H4 (cell line): ENCODE results near the gene RAB29. TPM values are rescaled to one million over a fixed set of nuclear protein-coding genes. Genes with fewer than 3 reads are reported as not detected.
A peak's percentile ranks its signal among the peaks of the same experiment; 100 is the strongest.

Experiments
- DNase-seq: peaks from one replicate; pipeline ENCODE4 v3.0.0-alpha.2; 2015; ENCODE audit warnings: low spot score
- total RNA-seq: library from RNA; depleted of rRNA; stranded (reverse); fragments of >200 nt; shearing (Covaris generic); gene quantifications from 2 replicates; pipeline ENCODE4 v1.2.3, GENCODE V29; 2014

RAB29 gene
- total RNA-seq, 1 experiment from 2014 or later = 15.5 TPM

GRCh38 chr1:205794011-205794730, 18.9 kb upstream of the RAB29 start:
- DNase-seq = no peak

DNA sequence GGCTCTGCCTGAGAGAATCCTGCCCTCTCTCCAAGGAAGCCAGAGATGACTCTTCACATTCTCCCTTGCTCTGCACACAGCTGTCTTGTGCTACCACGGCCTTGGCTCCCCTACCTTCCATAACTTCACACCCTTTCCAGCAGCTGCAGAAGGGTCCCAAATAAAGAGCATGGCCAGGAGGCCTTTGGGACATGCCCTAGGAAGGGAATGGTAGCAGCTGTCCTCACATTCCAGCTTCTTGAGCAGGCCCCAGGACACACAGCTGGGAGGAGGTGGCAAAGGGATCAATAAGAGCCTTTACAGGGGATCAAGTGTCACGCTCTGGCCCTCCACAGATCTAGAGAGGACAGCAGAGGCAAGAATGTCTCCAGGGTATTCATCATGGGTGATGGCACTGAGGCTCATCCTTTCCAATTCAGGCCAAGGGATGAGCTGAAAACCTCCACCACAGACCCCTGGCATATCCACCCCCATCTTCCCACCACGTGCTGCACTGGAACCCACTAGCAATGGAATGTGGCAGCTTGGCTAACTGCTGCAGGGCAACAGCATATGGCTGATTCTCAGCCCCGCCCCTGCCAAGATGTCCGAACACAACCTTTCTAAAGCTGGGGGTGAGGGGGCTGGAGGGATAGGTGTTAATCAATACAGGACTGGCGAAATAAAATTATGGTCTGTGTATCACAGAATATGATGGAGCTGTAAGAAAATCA, 17.8 kb upstream of the RAB29 start:
- DNase-seq = no peak

DNA sequence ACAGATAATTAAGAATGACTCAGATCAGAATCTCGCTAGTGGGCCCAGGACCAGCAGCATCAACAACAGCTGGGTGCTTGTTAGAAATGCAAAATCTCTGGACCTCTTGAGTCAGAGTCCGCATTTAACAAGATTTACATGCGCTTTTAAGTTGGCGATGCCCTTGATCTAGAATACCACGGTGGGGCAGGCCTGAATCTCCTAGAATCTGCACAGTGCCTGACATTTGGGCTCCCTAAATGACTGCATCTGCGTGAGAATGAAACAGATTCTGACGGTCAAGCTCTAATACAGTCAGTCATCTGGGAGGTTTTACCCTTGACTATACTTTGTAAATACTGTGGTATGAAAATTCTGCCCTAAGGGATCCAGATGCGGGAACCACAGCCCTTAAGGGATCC, 17.2 kb upstream of the RAB29 start:
- no peak for DNase-seq

GRCh38 chr1:205791568-205792180, 16.4 kb upstream of the RAB29 start:
- DNase-seq = no peak

DNA sequence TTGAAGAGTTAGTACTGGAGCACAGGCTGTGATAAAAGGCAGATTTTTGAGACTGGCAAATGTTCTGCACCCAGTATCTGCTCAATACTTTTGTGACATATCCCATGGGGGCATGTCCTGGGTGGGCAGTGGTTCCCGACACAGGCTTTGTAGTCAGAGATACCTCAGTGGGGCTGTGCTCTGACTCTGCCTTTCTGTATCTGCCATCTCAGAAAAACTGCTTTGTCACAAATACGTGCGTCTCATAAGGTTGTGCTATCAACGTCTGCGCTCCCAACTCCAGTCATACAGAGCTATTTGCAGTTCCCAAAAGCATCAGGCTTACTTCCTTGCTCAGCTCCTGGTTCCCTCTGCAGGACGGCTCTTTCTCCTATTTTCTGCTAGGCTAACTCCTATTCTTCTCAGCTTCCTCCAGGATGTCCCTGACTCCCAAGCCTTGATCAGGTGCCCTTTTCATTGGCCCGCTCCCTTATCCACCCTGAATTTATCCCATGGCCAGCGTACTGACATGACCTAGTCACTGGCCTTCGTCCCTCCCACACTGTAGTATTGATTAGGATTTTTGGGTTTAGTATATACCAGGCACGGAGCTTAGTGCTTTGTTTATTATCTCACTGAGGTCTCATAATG, 12.1 kb upstream of the RAB29 start:
- DNase-seq = no peak

DNA sequence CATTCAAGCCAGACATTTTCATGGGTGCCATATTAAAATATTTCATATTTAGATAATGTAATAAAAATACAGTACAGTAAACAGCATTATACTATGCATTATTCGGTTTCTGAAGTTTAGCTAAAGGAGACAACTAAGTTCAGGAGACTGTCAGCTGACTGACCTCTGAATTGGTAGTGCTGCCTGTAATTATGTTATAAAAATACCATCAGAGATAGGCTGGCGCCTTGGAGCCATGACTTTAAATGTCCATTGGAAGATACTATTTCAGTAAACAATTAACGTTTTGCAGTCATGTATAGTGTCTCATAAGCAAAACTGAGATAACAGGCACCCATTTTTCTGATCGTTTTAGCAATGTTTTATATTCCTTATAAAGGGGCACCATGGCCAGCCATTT, 11.3 kb upstream of the RAB29 start:
- DNase-seq = no peak

- no peak for DNase-seq
Observed at GRCh38 chr1:205785446-205785845, 10.2 kb upstream of the RAB29 start.

DNA sequence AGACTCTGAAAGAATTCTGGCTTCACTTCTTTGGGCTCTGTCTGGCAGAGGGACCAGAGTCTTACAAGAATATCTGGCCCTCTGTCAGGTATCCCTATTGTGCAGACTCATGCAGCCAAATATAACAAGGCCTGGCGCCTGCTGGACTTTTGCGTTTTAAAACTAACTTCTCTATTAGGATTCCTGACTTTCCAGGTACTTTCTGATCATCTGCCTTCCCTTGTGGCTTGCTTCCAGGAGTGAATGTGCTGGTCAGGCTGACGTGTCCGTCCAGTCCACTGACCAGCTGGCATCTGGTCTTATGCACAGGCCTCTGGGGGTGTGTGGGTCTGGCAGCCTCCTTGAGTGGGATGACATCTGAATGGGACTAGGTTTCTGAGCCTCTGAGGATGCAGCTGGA, 8.6 kb upstream of the RAB29 start:
- no peak for DNase-seq

GRCh38 chr1:205783433-205783795, 8.1 kb upstream of the RAB29 start:
- no peak for DNase-seq

GRCh38 chr1:205782627-205783432, 7.5 kb upstream of the RAB29 start:
- no peak for DNase-seq

GRCh38 chr1:205780335-205780734, 5.1 kb upstream of the RAB29 start:
- no peak for DNase-seq

GRCh38 chr1:205777994-205778393, 2.7 kb upstream of the RAB29 start:
- DNase-seq = no peak

DNA sequence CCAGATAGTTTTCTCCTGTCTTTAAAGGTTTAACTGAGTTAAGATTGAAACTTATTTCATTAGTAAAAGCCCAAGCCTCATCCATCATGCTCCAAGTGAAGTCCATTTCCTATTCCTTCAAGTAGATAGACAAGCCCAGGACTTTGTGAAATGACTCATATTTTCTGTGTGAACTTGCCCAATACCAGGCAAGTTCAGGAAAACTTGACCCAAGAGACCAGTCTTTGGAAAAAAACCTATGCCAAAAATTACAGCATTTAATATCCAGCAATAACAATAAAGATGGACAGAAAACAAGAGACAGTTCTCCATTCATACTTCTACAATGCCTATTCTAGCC, 405 bp upstream of the RAB29 start:
- DNase-seq = no peak

GRCh38 chr1:205774198-205775014, 876 bp downstream of the RAB29 start:
- DNase-seq = no peak

DNA sequence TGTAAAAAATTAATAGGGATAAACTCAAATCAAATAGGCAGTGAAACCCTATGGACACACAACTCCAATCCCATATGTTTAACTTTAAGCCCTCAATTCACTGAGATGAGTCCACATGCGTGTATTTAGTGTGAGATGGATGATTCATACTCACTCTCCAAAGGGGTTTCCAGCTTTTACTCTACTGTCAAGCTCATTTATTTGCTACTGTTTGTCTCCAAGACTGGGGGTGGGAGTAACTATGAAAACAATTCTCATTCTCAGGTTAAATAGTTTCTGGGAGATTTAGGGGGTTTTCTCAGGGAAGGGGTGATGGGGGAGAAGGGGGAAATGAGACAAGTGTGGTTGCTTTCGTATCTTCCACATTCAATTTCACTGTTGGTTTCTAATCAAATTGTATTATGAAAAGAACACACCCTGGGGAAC, 2.7 kb downstream of the RAB29 start:
- no peak for DNase-seq

GRCh38 chr1:205770618-205771017, 4.7 kb downstream of the RAB29 start:
- DNase-seq = no peak

DNA sequence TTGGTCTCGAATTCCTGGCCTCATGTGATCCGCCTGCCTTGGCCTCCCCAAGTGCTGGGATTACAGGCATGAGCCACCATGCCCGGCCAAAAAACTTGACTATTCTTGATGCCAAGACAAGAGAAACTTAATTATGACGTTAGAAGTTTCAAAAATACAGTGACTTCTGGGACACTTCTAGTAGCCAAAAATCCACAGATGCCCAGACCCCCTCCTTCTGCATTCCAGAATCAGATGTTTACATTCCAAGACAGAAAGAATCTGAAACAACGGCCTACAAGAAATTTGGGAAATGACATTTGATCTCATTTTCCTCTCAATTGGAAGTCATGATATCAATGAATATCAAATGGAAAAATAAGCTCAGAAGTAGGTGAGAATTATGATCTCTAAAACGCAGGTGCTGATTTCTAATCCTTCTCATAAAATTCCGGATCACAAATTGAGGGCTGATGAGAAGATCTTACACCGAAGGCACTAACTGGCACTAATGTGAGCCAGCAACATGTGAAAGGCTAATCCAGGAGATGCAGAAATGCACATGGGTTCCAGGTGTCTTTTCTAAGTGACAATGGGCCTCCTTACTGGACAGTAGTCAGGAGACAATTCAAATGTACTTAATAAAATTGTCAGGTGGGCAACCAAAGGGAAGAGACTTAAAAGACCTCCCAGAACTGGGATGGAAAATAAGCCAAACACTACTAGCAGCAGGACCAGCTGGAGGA, 5.5 kb downstream of the RAB29 start:
- DNase-seq = no peak

DNA sequence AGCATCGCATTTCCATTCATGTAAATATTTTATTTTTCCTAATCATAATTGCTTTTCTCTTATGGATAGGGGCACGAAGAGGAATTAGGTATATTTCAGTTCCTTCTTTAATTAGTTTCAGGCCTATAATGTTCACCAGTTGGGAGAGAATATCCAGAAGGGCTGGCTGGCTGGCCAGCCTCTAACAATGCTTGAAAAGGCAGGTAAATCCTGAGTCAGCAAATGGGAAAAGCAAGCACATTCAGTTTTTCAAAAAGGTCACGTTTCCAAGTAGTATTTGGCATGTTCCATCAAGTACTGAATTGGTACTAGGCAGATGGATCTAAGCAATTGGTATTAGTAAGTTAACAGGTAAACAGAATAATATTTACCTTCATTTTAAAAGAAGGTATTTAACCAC, 8.0 kb downstream of the RAB29 start:
- no peak for DNase-seq

DNA sequence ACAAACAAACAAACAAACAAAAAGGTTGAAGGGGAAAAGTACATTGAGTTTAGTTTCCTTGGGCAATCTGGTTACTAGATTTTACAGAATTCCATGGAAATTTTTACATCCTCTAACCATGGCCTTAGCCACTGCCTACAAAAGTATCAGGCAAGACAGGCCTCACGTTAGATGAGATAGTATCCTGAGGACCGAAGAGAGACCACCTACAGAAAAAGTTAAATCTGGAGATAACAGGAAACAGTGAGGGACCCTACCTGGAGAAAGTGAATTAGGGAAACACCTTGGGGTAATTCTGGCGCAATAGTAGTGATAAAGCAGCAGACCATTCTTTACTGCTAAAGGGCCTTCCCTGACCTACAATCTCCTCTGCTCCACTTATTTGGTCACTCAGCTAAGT, 8.7 kb downstream of the RAB29 start:
- no peak for DNase-seq

DNA sequence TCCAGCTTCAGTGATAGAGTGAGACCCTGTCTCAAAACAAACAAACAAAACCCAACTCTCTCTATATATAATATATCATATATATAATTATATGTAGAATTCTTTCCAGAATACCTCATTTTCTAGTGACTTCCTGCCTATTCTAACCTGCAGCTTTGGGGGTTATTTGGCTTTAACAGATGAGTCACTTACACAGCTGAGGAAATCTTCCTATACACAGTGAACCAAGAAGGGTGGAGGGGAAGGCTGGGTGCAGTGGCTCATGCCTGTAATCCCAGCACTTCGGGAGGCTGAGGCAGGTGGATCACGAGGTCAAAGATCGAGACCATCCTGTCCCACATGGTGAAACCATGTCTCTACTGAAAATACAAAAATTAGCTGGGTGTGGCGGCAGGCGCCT, 9.2 kb downstream of the RAB29 start:
- peak; percentile 14 for DNase-seq
